ENCODE measurements around the gene LY6G6C. TPM values are rescaled to one million over a fixed set of nuclear protein-coding genes. Genes with fewer than 3 reads are reported as not detected.

LY6G6C gene
- total and polyA plus RNA-seq, 4 donors, result 0.14 to 0.16 TPM; not detected in 2

DNA sequence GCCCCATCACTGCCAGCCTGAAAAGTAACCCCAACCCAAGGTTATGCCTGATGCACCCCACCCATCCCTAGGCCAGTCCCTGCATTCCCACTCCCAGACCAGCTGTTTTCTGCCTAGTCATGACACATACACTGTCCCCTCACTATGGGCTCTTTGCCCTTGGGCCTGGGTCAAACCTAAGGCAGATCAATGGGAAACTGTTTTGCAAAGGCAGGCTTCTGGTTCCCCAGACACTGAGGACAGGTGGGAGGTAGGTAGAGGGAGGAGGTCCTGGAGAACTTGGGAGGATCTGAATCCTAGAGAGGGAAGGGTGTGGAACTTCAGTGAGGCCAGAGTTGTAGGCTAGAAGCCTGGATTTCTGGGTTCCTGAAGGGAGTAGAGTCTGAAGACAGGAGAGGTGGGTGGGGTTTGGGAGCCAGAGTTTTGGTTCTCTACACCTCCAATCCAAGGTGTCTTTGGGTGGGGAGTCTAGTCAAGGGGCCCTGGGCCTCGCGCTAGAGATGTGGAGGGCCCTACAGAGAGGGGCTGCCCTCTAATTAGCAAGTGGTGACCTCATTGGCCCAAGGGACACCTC, 12.8 kb upstream of the LY6G6C start:
- Histone ChIP-seq H3K36me3 (ENCODE audit: control insufficient read depth in 4 of 4, insufficient read depth in 4 of 4, low read length in 4 of 4) (peaks cover 9 to 24% (median 19%) of the 10 kb centered on the region in 4 donors), H3K4me3 (peak overlapping the region; percentile 75), H3K9ac (ENCODE audit: insufficient read depth in 1 of 2, low read length in 2 of 2) (peak overlapping the region; percentile 1 to 92), H3K9me3 (ENCODE audit: control insufficient read depth in 4 of 4, insufficient read depth in 3 of 4, low read length in 3 of 4) (no peaks in the 10 kb centered on the region), H3K27me3 (ENCODE audit: control insufficient read depth in 3 of 3, insufficient read depth in 3 of 3, low read length in 2 of 3) (no peaks in the 10 kb centered on the region), H3K27ac (ENCODE audit: low read depth in 1 of 2, low read length in 1 of 2) (peak overlapping the region; percentile 50 to 98), H3K4me1 (ENCODE audit: control insufficient read depth in 5 of 5, insufficient read depth in 5 of 5, low read length in 5 of 5) (peaks cover 0 to 38% (median 17%) of the 10 kb centered on the region in 5 donors)
- WGBS, 2 donors, result 4 to 6% methylated on average over 2 of the region's 2 CpGs
- ATAC-seq (ENCODE audit: insufficient read depth, low FRiP score) (no peak), DNase-seq (no peak)
- TF ChIP-seq, protein P1, sequence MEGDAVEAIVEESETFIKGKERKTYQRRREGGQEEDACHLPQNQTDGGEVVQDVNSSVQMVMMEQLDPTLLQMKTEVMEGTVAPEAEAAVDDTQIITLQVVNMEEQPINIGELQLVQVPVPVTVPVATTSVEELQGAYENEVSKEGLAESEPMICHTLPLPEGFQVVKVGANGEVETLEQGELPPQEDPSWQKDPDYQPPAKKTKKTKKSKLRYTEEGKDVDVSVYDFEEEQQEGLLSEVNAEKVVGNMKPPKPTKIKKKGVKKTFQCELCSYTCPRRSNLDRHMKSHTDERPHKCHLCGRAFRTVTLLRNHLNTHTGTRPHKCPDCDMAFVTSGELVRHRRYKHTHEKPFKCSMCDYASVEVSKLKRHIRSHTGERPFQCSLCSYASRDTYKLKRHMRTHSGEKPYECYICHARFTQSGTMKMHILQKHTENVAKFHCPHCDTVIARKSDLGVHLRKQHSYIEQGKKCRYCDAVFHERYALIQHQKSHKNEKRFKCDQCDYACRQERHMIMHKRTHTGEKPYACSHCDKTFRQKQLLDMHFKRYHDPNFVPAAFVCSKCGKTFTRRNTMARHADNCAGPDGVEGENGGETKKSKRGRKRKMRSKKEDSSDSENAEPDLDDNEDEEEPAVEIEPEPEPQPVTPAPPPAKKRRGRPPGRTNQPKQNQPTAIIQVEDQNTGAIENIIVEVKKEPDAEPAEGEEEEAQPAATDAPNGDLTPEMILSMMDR (IDR thresholded peaks at IDR 0.05; ENCODE audit: control extremely low read depth, extremely low read depth), result no peak

DNA sequence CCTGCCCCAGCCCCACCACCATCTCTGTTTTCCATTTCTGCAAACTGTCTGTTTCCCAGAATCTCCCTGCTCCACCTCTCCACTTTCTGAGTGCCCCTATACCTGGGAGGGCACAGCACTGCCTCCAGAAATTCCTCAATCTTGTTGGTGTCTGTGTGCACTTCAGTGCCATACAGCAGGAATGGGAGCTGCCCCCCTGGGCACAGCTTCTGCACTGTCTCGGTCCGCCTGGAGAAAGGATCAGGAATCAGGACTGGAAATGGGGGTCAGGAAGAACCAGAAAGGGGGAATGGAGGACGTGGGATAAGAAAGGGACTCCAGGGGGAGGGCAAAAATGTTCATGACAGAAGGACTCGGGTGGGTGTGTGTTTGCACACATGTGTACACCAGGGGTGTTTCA, 12.2 kb upstream of the LY6G6C start:
- no peak for DNase-seq
- WGBS, 2 donors, result 87 to 88% methylated on average over 4 of the region's 4 CpGs
- no peaks in the 10 kb centered on the region for H3K9me3 ChIP-seq (ENCODE audit: control insufficient read depth in 4 of 4, insufficient read depth in 3 of 4, low read length in 3 of 4)
- H3K27me3 ChIP-seq (ENCODE audit: control insufficient read depth in 3 of 3, insufficient read depth in 3 of 3, low read length in 2 of 3), result no peaks in the 10 kb centered on the region
- H3K4me3 ChIP-seq, result no peak overlapping the region
- TF ChIP-seq, protein P1 (IDR thresholded peaks at IDR 0.05; ENCODE audit: control extremely low read depth, extremely low read depth), result no peak
- peaks cover 0 to 38% (median 14%) of the 10 kb centered on the region in 5 donors for H3K4me1 ChIP-seq (ENCODE audit: control insufficient read depth in 5 of 5, insufficient read depth in 5 of 5, low read length in 5 of 5)
- no peak for ATAC-seq (ENCODE audit: insufficient read depth, low FRiP score)
- no peak overlapping the region for H3K9ac ChIP-seq (ENCODE audit: insufficient read depth in 1 of 2, low read length in 2 of 2)
- H3K36me3 ChIP-seq (ENCODE audit: control insufficient read depth in 4 of 4, insufficient read depth in 4 of 4, low read length in 4 of 4), result peaks cover 9 to 24% (median 19%) of the 10 kb centered on the region in 4 donors
- H3K27ac ChIP-seq (ENCODE audit: low read depth in 1 of 2, low read length in 1 of 2), result peak overlapping the region in 1 of 2 donors; percentile 98

DNA sequence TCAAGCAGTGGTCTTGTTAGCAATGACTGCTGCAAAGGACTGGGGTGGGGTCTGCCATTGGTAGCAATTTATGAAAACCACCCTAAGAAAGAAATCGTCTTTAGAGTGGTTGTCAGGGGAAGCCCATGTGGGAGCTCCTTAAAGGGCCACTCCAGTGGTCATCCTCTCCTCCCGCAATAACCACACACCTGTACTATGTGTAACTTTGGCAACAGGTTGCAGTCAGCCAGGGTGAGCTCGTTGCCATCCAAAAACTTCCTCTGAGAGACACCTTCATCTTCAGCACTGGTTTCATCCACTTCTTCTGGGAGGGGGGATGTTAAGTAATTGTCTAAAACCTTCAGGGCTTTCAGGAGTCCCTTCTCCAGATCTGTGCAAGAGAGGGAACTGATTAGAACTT, 10.5 kb upstream of the LY6G6C start:
- Histone ChIP-seq H3K4me3 (no peak overlapping the region), H3K27ac (ENCODE audit: low read depth in 1 of 2, low read length in 1 of 2) (no peak overlapping the region), H3K9ac (ENCODE audit: insufficient read depth in 1 of 2, low read length in 2 of 2) (no peak overlapping the region), H3K9me3 (ENCODE audit: control insufficient read depth in 4 of 4, insufficient read depth in 3 of 4, low read length in 3 of 4) (no peaks in the 10 kb centered on the region), H3K27me3 (ENCODE audit: control insufficient read depth in 3 of 3, insufficient read depth in 3 of 3, low read length in 2 of 3) (no peaks in the 10 kb centered on the region), H3K36me3 (ENCODE audit: control insufficient read depth in 4 of 4, insufficient read depth in 4 of 4, low read length in 4 of 4) (peaks cover 9 to 34% (median 26%) of the 10 kb centered on the region in 4 donors), H3K4me1 (ENCODE audit: control insufficient read depth in 5 of 5, insufficient read depth in 5 of 5, low read length in 5 of 5) (peaks cover 0 to 32% (median 11%) of the 10 kb centered on the region in 5 donors)
- DNase-seq (no peak), ATAC-seq (ENCODE audit: insufficient read depth, low FRiP score) (no peak)
- TF ChIP-seq, protein P1 (IDR thresholded peaks at IDR 0.05; ENCODE audit: control extremely low read depth, extremely low read depth), result no peak
- WGBS, 2 donors, result 59 to 74% methylated on average over 3 of the region's 3 CpGs
